Measurements from ENCODE around the gene REEP1. TPM values are rescaled to one million over a fixed set of nuclear protein-coding genes. Genes with fewer than 3 reads are reported as not detected.

REEP1 gene
- total and polyA plus RNA-seq, 9 of the 15 experiments (the other 6 are each of a cell fraction or from before 2014, with no cell fraction given): 0.11 to 0.67 (median 0.13) TPM

- TF ChIP-seq MAFF (IDR thresholded peaks at IDR 0.05; ENCODE audit: low read length): no peak
- peak; percentile 56 for TF ChIP-seq FOSL1 (tag; conservative IDR thresholded peaks at IDR 0.05)
Measured at GRCh38 chr2:86300496-86300895, 36.9 kb downstream of the REEP1 start (continued).

DNA sequence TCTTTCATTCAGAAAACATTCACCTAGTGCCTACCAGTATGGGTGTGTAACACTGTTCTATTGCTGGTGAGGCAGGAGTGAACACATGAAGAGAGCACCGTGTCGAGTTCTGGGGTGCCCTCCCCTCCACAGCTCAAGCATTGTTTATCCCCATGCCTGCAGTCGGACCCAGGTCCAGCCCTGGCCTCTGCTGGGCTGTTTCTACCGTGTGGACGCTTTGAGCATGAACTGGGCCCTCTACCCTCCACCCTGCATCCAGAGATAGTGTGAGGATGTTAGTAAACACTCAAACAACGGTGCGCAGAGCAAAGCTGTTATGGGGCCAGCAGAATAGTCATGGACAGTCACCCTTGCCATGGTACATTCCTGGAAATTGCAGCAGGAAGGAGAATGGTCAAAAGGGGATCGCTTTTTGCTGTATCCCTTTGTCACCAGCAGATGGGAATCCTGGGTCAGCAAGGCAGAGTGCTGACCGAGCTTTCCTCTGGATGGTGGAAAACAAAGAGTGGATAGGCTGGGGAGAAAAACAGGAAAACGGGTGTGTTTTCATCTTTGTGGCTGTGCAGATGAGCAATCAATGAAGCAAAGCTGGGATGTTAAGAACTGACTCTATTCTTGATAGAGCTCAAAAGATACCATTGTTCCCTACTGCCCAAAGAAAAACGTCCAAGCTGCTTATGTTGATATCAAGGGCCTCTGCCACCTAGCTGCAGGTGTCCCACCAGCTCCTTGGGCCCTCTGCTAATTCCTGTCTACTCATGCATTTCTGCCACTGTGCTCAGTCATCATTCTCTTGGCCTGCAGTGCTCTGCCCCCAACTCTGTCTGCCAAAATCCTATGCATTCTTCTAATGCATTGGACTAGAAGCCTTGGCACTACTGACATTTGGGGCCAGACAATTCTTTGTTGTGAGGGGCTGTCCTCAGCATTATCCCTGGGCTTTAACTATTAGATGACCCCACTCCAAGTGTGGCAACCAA, 38.7 kb downstream of the REEP1 start:
- H2AFZ ChIP-seq (ENCODE audit: low read depth, low read length): no peak overlapping the region
- under 1% methylated on average over 9 of the region's 11 CpGs for WGBS (ENCODE audit: insufficient coverage, low coverage, missing lambda C conversion rate)
- peaks cover 18 to 32% of the 10 kb centered on the region in 2 experiments; a peak in 3 of 5 replicates for H3K27me3 ChIP-seq (ENCODE audit: control insufficient read depth in 2 of 2, insufficient read depth in 2 of 2, low read length in 2 of 2)
- no peaks in the 10 kb centered on the region for H4K20me1 ChIP-seq (replicated peaks; ENCODE audit: control insufficient read depth, insufficient read depth, low read length)
- H3K27ac ChIP-seq (ENCODE audit: extremely low read depth, low read depth, low read length): no peak overlapping the region
- no peak overlapping the region for H3K9ac ChIP-seq (ENCODE audit: insufficient read depth in 1 of 2, low read depth in 2 of 2, low read length in 2 of 2)
- intact Hi-C loops (cut with micrococcal nuclease): no loop called here
- no peaks in the 10 kb centered on the region for H3K79me2 ChIP-seq (ENCODE audit: control insufficient read depth, insufficient read depth, low read length)
- no peaks in the 10 kb centered on the region for H3K9me3 ChIP-seq (replicated peaks; ENCODE audit: control insufficient read depth, insufficient read depth, low read depth, low read length)
- ChIA-PET POLR2A (interaction anchor here (0.6 kb wide), 1 partner anchor 516 kb away, joined by 4 read pairs; no protein-coding TSS in a partner anchor), CTCF (ENCODE audit: low intra/inter-chr PET ratio) (interaction anchor here (0.8 kb wide), 1 partner anchor 68 kb away, joined by 3 read pairs; no protein-coding TSS in a partner anchor)
- in situ Hi-C loops (cut with MboI): no loop called here
- ATAC-seq: peak; percentile 46; the same call in 2 of the 3 replicates
- H3K9me1 ChIP-seq (ENCODE audit: control insufficient read depth, insufficient read depth, low read length): no peaks in the 10 kb centered on the region
- H3K4me3 ChIP-seq: no peak overlapping the region
- no peaks in the 10 kb centered on the region for H3K36me3 ChIP-seq (ENCODE audit: control insufficient read depth, insufficient read depth, low read length)
- BruUV-seq (replicated peaks): no TSS peak
- no peak for FAIRE-seq
- no peak overlapping the region for H3K4me2 ChIP-seq (ENCODE audit: insufficient read depth, low read length)
- no peaks in the 10 kb centered on the region for H3K4me1 ChIP-seq (replicated peaks in 1 of 2; ENCODE audit: control insufficient read depth in 2 of 2, insufficient read depth in 2 of 2, low read length in 2 of 2)
- no peak for DNase-seq (ENCODE audit: extremely low read depth in 1 of 4, low spot score in 3 of 4)
- TF ChIP-seq FOXA1 (IDR thresholded peaks at IDR 0.05; ENCODE audit: borderline replicate concordance): no peak
- TF ChIP-seq E2F3 (CRISPR knock-in tag; IDR thresholded peaks at IDR 0.05): no peak
- no peak for TF ChIP-seq ERF (CRISPR knock-in tag; IDR thresholded peaks at IDR 0.05)
- TF ChIP-seq, protein P1, sequence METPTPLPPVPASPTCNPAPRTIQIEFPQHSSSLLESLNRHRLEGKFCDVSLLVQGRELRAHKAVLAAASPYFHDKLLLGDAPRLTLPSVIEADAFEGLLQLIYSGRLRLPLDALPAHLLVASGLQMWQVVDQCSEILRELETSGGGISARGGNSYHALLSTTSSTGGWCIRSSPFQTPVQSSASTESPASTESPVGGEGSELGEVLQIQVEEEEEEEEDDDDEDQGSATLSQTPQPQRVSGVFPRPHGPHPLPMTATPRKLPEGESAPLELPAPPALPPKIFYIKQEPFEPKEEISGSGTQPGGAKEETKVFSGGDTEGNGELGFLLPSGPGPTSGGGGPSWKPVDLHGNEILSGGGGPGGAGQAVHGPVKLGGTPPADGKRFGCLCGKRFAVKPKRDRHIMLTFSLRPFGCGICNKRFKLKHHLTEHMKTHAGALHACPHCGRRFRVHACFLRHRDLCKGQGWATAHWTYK (CRISPR knock-in tag; IDR thresholded peaks at IDR 0.05): no peak
- TF ChIP-seq CBX8 (IDR thresholded peaks at IDR 0.05; ENCODE audit: borderline replicate concordance, extremely low read depth, low read depth, low read length, poor library complexity, severe bottlenecking): no peak
- no peak for TF ChIP-seq DDX20 (tag; IDR thresholded peaks at IDR 0.05; ENCODE audit: low read depth)
- TF ChIP-seq MAZ (CRISPR knock-in tag; conservative IDR thresholded peaks at IDR 0.05 in 1 of 2, IDR thresholded peaks at IDR 0.05 in 1 of 2): no peak
- no peak for TF ChIP-seq ZNF668 (CRISPR knock-in tag; IDR thresholded peaks at IDR 0.05)
- no peak for TF ChIP-seq SPI1 (IDR thresholded peaks at IDR 0.05; ENCODE audit: borderline replicate concordance, low read depth, low read length)
- TF ChIP-seq, protein P2, sequence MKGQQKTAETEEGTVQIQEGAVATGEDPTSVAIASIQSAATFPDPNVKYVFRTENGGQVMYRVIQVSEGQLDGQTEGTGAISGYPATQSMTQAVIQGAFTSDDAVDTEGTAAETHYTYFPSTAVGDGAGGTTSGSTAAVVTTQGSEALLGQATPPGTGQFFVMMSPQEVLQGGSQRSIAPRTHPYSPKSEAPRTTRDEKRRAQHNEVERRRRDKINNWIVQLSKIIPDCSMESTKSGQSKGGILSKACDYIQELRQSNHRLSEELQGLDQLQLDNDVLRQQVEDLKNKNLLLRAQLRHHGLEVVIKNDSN (CRISPR knock-in tag; IDR thresholded peaks at IDR 0.05): no peak
- TF ChIP-seq, protein P3, sequence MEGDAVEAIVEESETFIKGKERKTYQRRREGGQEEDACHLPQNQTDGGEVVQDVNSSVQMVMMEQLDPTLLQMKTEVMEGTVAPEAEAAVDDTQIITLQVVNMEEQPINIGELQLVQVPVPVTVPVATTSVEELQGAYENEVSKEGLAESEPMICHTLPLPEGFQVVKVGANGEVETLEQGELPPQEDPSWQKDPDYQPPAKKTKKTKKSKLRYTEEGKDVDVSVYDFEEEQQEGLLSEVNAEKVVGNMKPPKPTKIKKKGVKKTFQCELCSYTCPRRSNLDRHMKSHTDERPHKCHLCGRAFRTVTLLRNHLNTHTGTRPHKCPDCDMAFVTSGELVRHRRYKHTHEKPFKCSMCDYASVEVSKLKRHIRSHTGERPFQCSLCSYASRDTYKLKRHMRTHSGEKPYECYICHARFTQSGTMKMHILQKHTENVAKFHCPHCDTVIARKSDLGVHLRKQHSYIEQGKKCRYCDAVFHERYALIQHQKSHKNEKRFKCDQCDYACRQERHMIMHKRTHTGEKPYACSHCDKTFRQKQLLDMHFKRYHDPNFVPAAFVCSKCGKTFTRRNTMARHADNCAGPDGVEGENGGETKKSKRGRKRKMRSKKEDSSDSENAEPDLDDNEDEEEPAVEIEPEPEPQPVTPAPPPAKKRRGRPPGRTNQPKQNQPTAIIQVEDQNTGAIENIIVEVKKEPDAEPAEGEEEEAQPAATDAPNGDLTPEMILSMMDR (IDR thresholded peaks at IDR 0.05 in 2 of 3, conservative IDR thresholded peaks at IDR 0.05 in 1 of 3; ENCODE audit: insufficient read depth in 2 of 3, low read depth in 1 of 3, low read length in 3 of 3): peak; percentile 11 to 31 (median 23); a peak in 2 of 6 replicates
- TF ChIP-seq RAD21 (CRISPR knock-in tag; conservative IDR thresholded peaks at IDR 0.05 in 1 of 2, IDR thresholded peaks at IDR 0.05 in 1 of 2): peak; percentile 24 to 60; a peak in 2 of 4 replicates
